ENCODE measurements around the gene SHC4.

- TF ChIP-seq POLR2A (IDR thresholded peaks at IDR 0.05; ENCODE audit: low read length): no peak
- TF ChIP-seq GATA1 (IDR thresholded peaks at IDR 0.05; ENCODE audit: low read depth, low read length): no peak
These were observed 73.8 kb downstream of the SHC4 start for GRCh38 chr15:48889925-48890324.

All from erythroblast (primary cell).